Caco-2 (cell line): Measurements from ENCODE around the gene IQUB. TPM values are rescaled to one million over a fixed set of nuclear protein-coding genes. Genes with fewer than 3 reads are reported as not detected.

Source experiments
- BruUV-seq: library from RNA; stranded (reverse); fragments of 400-500 nt; replicated peaks from 2 replicates; lab custom pipeline; 2021; lab: Mats Ljungman, UMichigan
- CTCF ChIA-PET: fragments of 300-600 bp; sonication (Branson Sonifier 250); formaldehyde crosslinking; loops from one replicate; lab custom pipeline; 2022; ENCODE audit warnings: antibody characterized with exemption; lab: Charles Lee
- POLR2A ChIA-PET: fragments of 300-600 bp; sonication (Branson Sonifier 250); formaldehyde crosslinking; loops from one replicate; lab custom pipeline; 2022; ENCODE audit warnings: antibody characterized with exemption; lab: Charles Lee
- DNase-seq, 2 experiments: peaks; one replicate each; pipeline versions ENCODE4 v3.0.0 to v3.0.0-alpha.2; 2020 to 2022
- H3K27me3 ChIP-seq: replicated peaks from 2 replicates; pipeline ENCODE4 v1.6.0; 2011; ENCODE audit warnings: low read length; ENCODE audit not compliant: control insufficient read depth, insufficient read depth
- H3K36me3 ChIP-seq: 2 replicates; pipeline ENCODE4 v1.5.1; 2011; ENCODE audit warnings: low read length; ENCODE audit not compliant: control insufficient read depth, insufficient read depth
- H3K4me1 ChIP-seq: fragments of 250-450 bp; sonication (Bioruptor Pico); 2 replicates; pipeline ENCODE4 v1.5.1; 2020; ENCODE audit warnings: mild to moderate bottlenecking
- H3K4me3 ChIP-seq: 2 replicates; pipeline ENCODE4 v1.5.1; 2011; ENCODE audit warnings: low read depth, mild to moderate bottlenecking, control low read depth, low read length
- H3K9me3 ChIP-seq: fragments of 250-450 bp; sonication (Bioruptor Pico); 2 replicates; pipeline ENCODE4 v1.5.1; 2020; ENCODE audit warnings: mild to moderate bottlenecking, moderate library complexity
- H3K27ac Mint-ChIP-seq: one replicate; pipeline ENCODE4 v1.8.0; 2022; ENCODE audit warnings: mixed read lengths; ENCODE audit not compliant: unreplicated experiment
- H3K27me3 Mint-ChIP-seq: one replicate; pipeline ENCODE4 v1.8.0; 2022; ENCODE audit warnings: mixed read lengths; ENCODE audit not compliant: insufficient read depth, unreplicated experiment
- H3K36me3 Mint-ChIP-seq: one replicate; pipeline ENCODE4 v1.8.0; 2022; ENCODE audit warnings: mild to moderate bottlenecking, mixed read lengths; ENCODE audit not compliant: insufficient read depth, unreplicated experiment
- H3K4me1 Mint-ChIP-seq: one replicate; pipeline ENCODE4 v1.8.0; 2022; ENCODE audit warnings: low read depth, mixed read lengths; ENCODE audit not compliant: unreplicated experiment
- H3K4me3 Mint-ChIP-seq: one replicate; pipeline ENCODE4 v1.8.0; 2022; ENCODE audit warnings: mild to moderate bottlenecking, moderate library complexity, mixed read lengths; ENCODE audit not compliant: unreplicated experiment
- H3K9me3 Mint-ChIP-seq: one replicate; pipeline ENCODE4 v1.8.0; 2022; ENCODE audit warnings: mixed read lengths; ENCODE audit not compliant: unreplicated experiment
- CTCF ChIP-seq, 2 experiments: fragments of 200-600 bp in 1 of 2; IDR thresholded peaks; 1 replicate in 1 of 2; 2 replicates in 1 of 2; pipeline versions ENCODE4 v1.5.1 to v1.8.0; 2011 to 2022; ENCODE audit warnings: antibody characterized with exemption in 1 of 2, control low read depth in 1 of 2, inconsistent platforms in 1 of 2, low read depth in 1 of 2, low read length in 1 of 2, mild to moderate bottlenecking in 1 of 2, moderate library complexity in 1 of 2; ENCODE audit not compliant: insufficient read depth in 1 of 2, severe bottlenecking in 1 of 2, unreplicated experiment in 1 of 2
- intact Hi-C: fragments of 100-400 bp; cut with micrococcal nuclease; formaldehyde crosslinking; loops from one replicate; pipeline ENCODE4 v1.10.0; 2022; ENCODE audit not compliant: unreplicated experiment
- total RNA-seq: library from RNA; stranded (reverse); gene quantifications from 2 replicates; pipeline ENCODE4 v1.2.3, GENCODE V29; 2022

IQUB gene
- total RNA-seq, 1 experiment from 2014 or later, result 0.39 TPM

- no peaks in the 10 kb centered on the region for H3K27me3 ChIP-seq
- Mint-ChIP-seq H3K4me1 (no peaks in the 10 kb centered on the region), H3K4me3 (no peak overlapping the region), H3K9me3 (no peaks in the 10 kb centered on the region), H3K27ac (no peak overlapping the region), H3K27me3 (no peaks in the 10 kb centered on the region), H3K36me3 (no peaks in the 10 kb centered on the region)
- TF ChIP-seq CTCF (IDR thresholded peaks at IDR 0.05; ENCODE audit: insufficient read depth in 1 of 2, low read depth in 1 of 2, low read length in 1 of 2, severe bottlenecking in 1 of 2, unreplicated experiment in 1 of 2), result no peak
- DNase-seq, result no peak
- ChIA-PET POLR2A (no interaction called here), CTCF (no interaction called here)
- intact Hi-C loops, result no loop called here
- H3K4me3 ChIP-seq, result no peak overlapping the region
- no peaks in the 10 kb centered on the region for H3K9me3 ChIP-seq
- no peaks in the 10 kb centered on the region for H3K36me3 ChIP-seq
- H3K4me1 ChIP-seq, result no peaks in the 10 kb centered on the region
- BruUV-seq, result no TSS peak
These were observed 103.2 kb downstream of the IQUB start for GRCh38 chr7:123431075-123431614.

GRCh38 chr7:123425246-123425645, 109.1 kb downstream of the IQUB start:
- CTCF ChIA-PET, result no interaction called here
- no peaks in the 10 kb centered on the region for H3K4me1 Mint-ChIP-seq
- no peak overlapping the region for H3K27ac Mint-ChIP-seq
- Histone ChIP-seq H3K9me3 (peaks cover 3% of the 10 kb centered on the region; the same call in 1 of the 2 replicates), H3K36me3 (no peaks in the 10 kb centered on the region), H3K4me1 (no peaks in the 10 kb centered on the region), H3K4me3 (no peak overlapping the region), H3K27me3 (no peaks in the 10 kb centered on the region)
- H3K4me3 Mint-ChIP-seq, result no peak overlapping the region
- no peak for TF ChIP-seq CTCF (IDR thresholded peaks at IDR 0.05; ENCODE audit: insufficient read depth in 1 of 2, low read depth in 1 of 2, low read length in 1 of 2, severe bottlenecking in 1 of 2, unreplicated experiment in 1 of 2)
- H3K9me3 Mint-ChIP-seq, result peaks cover 10% of the 10 kb centered on the region
- H3K27me3 Mint-ChIP-seq, result no peaks in the 10 kb centered on the region
- POLR2A ChIA-PET, result no interaction called here
- intact Hi-C loops, result no loop called here
- no peak for DNase-seq
- BruUV-seq, result no TSS peak
- no peaks in the 10 kb centered on the region for H3K36me3 Mint-ChIP-seq

- no peaks in the 10 kb centered on the region for H3K27me3 Mint-ChIP-seq
- peaks cover 10% of the 10 kb centered on the region for H3K9me3 Mint-ChIP-seq
- ChIA-PET POLR2A (no interaction called here), CTCF (no interaction called here)
- no peaks in the 10 kb centered on the region for H3K27me3 ChIP-seq
- DNase-seq, result no peak
- H3K4me3 Mint-ChIP-seq, result no peak overlapping the region
- H3K4me1 ChIP-seq, result no peaks in the 10 kb centered on the region
- no TSS peak for BruUV-seq
- H3K9me3 ChIP-seq, result peaks cover 3% of the 10 kb centered on the region; the same call in 1 of the 2 replicates
- intact Hi-C loops, result no loop called here
- H3K27ac Mint-ChIP-seq, result no peak overlapping the region
- H3K4me3 ChIP-seq, result no peak overlapping the region
- H3K36me3 Mint-ChIP-seq, result no peaks in the 10 kb centered on the region
- H3K4me1 Mint-ChIP-seq, result no peaks in the 10 kb centered on the region
- no peaks in the 10 kb centered on the region for H3K36me3 ChIP-seq
- no peak for TF ChIP-seq CTCF (IDR thresholded peaks at IDR 0.05; ENCODE audit: insufficient read depth in 1 of 2, low read depth in 1 of 2, low read length in 1 of 2, severe bottlenecking in 1 of 2, unreplicated experiment in 1 of 2)
These were observed 109.9 kb downstream of the IQUB start for GRCh38 chr7:123424463-123424862.
